Loucy (cell line): ENCODE results near the gene DHX16.

Experiments used
- EZH2phosphoT487 ChIP-seq: fragments of 200-600 bp; IDR thresholded peaks from 2 replicates; pipeline ENCODE4 v1.6.1; 2018; ENCODE audit warnings: antibody characterized with exemption, mild to moderate bottlenecking, moderate library complexity, borderline replicate concordance
- TF ChIP-seq, protein P1 (sequence below): fragments of 200-600 bp; sonication (generic); conservative IDR thresholded peaks from 2 replicates; pipeline ENCODE4 v1.5.1; 2014; ENCODE audit warnings: mild to moderate bottlenecking, antibody characterized with exemption, low read length

GRCh38 chr6:30618270-30618797 is 54.5 kb downstream of the DHX16 start:
- TF ChIP-seq, protein P1, sequence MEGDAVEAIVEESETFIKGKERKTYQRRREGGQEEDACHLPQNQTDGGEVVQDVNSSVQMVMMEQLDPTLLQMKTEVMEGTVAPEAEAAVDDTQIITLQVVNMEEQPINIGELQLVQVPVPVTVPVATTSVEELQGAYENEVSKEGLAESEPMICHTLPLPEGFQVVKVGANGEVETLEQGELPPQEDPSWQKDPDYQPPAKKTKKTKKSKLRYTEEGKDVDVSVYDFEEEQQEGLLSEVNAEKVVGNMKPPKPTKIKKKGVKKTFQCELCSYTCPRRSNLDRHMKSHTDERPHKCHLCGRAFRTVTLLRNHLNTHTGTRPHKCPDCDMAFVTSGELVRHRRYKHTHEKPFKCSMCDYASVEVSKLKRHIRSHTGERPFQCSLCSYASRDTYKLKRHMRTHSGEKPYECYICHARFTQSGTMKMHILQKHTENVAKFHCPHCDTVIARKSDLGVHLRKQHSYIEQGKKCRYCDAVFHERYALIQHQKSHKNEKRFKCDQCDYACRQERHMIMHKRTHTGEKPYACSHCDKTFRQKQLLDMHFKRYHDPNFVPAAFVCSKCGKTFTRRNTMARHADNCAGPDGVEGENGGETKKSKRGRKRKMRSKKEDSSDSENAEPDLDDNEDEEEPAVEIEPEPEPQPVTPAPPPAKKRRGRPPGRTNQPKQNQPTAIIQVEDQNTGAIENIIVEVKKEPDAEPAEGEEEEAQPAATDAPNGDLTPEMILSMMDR = no peak
- no peak for TF ChIP-seq EZH2phosphoT487
